Tibial nerve (tissue), 4 donors: Measurements from ENCODE around the gene ZFAND2A. TPM values are rescaled to one million over a fixed set of nuclear protein-coding genes. Genes with fewer than 3 reads are reported as not detected.
"Not testable (repeated sequence)": the region's sequence is repeated elsewhere in the genome, so short reads cannot be mapped to it uniquely, and the experiment has no call there.

Source experiments
- DNase-seq, 2 donors: peaks; one replicate each; pipeline ENCODE4 v3.0.0-alpha.2; 2019; ENCODE audit warnings: low spot score in 2 of 2
- H3K27ac ChIP-seq, 4 donors: fragments of 200-600 bp; sonication (generic) in 3 of 4; one replicate each; pipeline ENCODE4 v1.5.1; 2017 to 2019; ENCODE audit warnings: mild to moderate bottlenecking in 1 of 4
- H3K27me3 ChIP-seq, 2 donors: fragments of 200-600 bp; sonication (generic) in 1 of 2; one replicate each; pipeline versions ENCODE4 v1.5.1 to v1.6.0; 2017 to 2019
- H3K36me3 ChIP-seq, 3 donors: fragments of 200-600 bp; sonication (generic); one replicate each; pipeline ENCODE4 v1.5.1; 2018 to 2019
- H3K4me1 ChIP-seq, 4 donors: fragments of 200-600 bp; sonication (generic) in 3 of 4; one replicate each; pipeline ENCODE4 v1.5.1; 2017 to 2019
- H3K4me3 ChIP-seq, 4 donors: fragments of 200-600 bp; sonication (generic) in 3 of 4; one replicate each; pipeline ENCODE4 v1.5.1; 2017 to 2019; ENCODE audit warnings: mild to moderate bottlenecking in 1 of 4, moderate library complexity in 1 of 4
- H3K9me3 ChIP-seq, 4 donors: fragments of 200-600 bp; sonication (generic) in 3 of 4; one replicate each; pipeline ENCODE4 v1.5.1; 2017 to 2019
- EP300 ChIP-seq, 2 donors: sonication (generic); formaldehyde crosslinking; IDR thresholded peaks; one replicate each; pipeline ENCODE4 v1.6.1; 2017; ENCODE audit warnings: antibody characterized with exemption in 2 of 2, mild to moderate bottlenecking in 1 of 2
- POLR2A ChIP-seq, 2 donors: fragments of 450-650 bp; IDR thresholded peaks; one replicate each; pipeline ENCODE4 v1.6.1; 2017; ENCODE audit warnings: antibody characterized with exemption in 2 of 2, mild to moderate bottlenecking in 2 of 2, moderate library complexity in 2 of 2
- whole genome bisulfite sequencing, 2 donors: methylation state at CpG; one replicate each; pipeline ENCODE4 v1.1.5; 2018; 5-methylcytosine and 5-hydroxymethylcytosine counted together
- total RNA-seq, 4 donors: library from RNA; depleted of rRNA; stranded (reverse); fragments of >200 nt; gene quantifications; one replicate each; pipeline ENCODE4 v1.1.0, GENCODE V29; 2016
- TF ChIP-seq, protein P1 (sequence below), 5 experiments: fragments of 200-600 bp in 3 of 5; fragments of 450-650 bp in 2 of 5; sonication (generic) in 3 of 5; IDR thresholded peaks; one replicate each; pipeline ENCODE4 v1.5.1; 2016 to 2019; ENCODE audit warnings: antibody characterized with exemption in 5 of 5, mild to moderate bottlenecking in 3 of 5, moderate library complexity in 2 of 5

Gene ZFAND2A
- total RNA-seq, 4 donors from 2014 or later = 29.7 to 36.8 (median 33.7) TPM

DNA sequence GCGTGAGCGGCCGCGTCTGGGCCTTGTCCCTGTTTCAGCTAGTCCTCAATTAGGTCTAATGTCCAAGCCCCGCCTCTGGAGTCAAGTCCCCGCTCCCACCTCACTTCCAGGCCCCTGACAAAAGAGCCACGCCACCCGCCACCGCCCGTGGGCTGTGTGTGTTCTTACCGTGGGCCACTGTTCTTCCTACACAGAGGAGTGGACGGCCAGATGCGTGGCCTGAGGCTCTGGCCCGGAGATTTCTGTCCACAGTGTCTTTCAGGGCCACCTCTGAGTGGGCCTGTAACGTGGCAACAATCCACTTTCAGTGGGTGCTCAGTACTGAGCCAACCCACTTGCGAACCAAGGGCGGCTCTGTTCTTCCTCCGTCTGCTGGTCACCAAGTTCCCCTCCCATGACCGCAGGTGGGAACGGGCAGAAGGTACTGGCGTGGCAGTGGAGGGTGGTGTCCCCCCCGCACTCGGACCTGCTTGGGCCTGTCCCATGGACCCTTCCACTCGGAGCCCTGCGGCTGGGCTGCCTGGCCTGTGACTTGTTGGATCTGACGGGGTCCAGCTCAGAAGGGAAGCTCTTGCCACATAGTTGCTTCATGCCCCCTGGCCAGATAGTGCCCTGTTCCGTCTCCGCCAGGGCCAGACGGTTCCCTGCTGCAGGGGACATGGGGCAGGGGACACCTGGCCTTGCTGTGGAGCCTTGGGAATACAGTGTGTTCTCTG is 15.0 kb upstream of the ZFAND2A start:
- peaks cover 0 to 18% (median 7%) of the 10 kb centered on the region in 4 donors for H3K4me1 ChIP-seq
- TF ChIP-seq EP300 (IDR thresholded peaks at IDR 0.05) (no peak), POLR2A (IDR thresholded peaks at IDR 0.05) (no peak)
- H3K4me3 ChIP-seq = no peak overlapping the region
- DNase-seq = no peak
- no peaks in the 10 kb centered on the region for H3K36me3 ChIP-seq
- H3K27ac ChIP-seq = no peak overlapping the region
- H3K27me3 ChIP-seq = no peaks in the 10 kb centered on the region
- no peaks in the 10 kb centered on the region for H3K9me3 ChIP-seq
- 93 to 94% methylated on average over 9 to 29 of the region's 29 CpGs for WGBS, 2 donors

DNA sequence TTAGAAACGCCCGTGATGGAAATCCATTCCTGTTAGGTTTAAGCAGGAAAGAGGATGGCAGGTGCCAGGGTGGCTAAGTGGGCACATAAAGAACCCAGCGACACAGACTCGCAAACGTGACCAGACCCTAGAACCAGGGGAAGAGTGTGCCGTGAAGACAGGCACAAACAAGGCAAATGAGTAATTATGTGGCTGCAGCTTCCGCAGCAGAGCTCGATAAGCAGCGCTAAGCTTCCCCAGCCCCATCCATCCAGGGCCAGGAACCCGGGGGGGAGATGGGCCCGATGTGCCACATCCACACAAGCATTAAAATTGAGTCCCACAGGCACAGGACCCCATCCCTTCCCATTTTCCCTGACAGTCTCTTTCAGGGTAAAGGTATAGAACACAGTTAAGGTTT is 14.0 kb upstream of the ZFAND2A start:
- no peak for DNase-seq
- Histone ChIP-seq H3K36me3 (no peaks in the 10 kb centered on the region), H3K27ac (no peak overlapping the region), H3K9me3 (no peaks in the 10 kb centered on the region), H3K4me3 (no peak overlapping the region), H3K27me3 (no peaks in the 10 kb centered on the region), H3K4me1 (peaks cover 0 to 28% (median 9%) of the 10 kb centered on the region in 4 donors)
- WGBS, 2 donors = 81 to 87% methylated on average over 11 of the region's 11 CpGs
- TF ChIP-seq EP300 (IDR thresholded peaks at IDR 0.05) = no peak
- TF ChIP-seq POLR2A (IDR thresholded peaks at IDR 0.05) = no peak
- TF ChIP-seq, protein P1, sequence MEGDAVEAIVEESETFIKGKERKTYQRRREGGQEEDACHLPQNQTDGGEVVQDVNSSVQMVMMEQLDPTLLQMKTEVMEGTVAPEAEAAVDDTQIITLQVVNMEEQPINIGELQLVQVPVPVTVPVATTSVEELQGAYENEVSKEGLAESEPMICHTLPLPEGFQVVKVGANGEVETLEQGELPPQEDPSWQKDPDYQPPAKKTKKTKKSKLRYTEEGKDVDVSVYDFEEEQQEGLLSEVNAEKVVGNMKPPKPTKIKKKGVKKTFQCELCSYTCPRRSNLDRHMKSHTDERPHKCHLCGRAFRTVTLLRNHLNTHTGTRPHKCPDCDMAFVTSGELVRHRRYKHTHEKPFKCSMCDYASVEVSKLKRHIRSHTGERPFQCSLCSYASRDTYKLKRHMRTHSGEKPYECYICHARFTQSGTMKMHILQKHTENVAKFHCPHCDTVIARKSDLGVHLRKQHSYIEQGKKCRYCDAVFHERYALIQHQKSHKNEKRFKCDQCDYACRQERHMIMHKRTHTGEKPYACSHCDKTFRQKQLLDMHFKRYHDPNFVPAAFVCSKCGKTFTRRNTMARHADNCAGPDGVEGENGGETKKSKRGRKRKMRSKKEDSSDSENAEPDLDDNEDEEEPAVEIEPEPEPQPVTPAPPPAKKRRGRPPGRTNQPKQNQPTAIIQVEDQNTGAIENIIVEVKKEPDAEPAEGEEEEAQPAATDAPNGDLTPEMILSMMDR (IDR thresholded peaks at IDR 0.05) = no peak

DNA sequence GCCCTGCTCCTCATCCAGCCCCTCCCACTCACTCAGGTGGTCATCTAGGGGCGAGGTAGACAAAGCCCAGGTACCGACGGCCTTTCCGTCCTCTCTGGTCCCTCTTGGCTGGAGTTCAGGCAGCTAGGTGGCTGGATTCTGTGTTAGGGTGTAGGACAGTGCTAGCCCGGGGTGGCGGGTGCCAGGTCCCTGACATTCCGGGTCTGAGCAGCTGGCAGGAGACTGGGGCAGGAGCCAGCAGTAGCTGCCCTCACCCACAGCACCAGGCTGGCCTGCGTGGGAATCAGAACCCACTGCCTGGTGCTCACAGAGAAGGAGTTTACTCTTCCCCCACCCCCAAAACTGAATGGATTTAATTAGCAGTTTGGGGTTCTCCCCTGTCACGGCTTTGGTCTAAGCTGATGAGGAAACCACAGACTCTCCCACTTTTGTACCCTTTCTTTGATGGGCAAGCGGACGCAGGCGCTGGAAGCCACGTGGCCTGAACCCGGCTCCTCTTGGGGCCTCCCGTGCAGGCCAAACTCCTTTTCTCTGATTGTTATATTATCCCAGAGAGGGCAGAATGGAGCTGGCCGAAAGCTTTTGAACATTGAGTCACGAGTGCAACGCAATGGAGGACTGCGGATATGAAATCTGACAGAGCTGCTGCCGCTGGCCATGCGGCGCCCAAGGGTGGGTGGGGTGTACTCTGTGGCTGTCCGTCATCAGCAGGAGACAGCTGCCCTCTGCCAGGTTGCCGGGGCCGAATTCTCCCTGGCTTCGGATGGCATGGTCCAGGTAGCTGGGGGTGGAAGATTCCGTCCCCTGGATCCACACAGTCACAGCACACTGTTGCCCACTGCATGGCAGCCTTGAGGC is 12.9 kb upstream of the ZFAND2A start:
- Histone ChIP-seq H3K4me1 (peaks cover 0 to 28% (median 9%) of the 10 kb centered on the region in 4 donors), H3K9me3 (no peaks in the 10 kb centered on the region)
- WGBS, 2 donors = 86 to 87% methylated on average over 21 to 27 of the region's 27 CpGs

DNA sequence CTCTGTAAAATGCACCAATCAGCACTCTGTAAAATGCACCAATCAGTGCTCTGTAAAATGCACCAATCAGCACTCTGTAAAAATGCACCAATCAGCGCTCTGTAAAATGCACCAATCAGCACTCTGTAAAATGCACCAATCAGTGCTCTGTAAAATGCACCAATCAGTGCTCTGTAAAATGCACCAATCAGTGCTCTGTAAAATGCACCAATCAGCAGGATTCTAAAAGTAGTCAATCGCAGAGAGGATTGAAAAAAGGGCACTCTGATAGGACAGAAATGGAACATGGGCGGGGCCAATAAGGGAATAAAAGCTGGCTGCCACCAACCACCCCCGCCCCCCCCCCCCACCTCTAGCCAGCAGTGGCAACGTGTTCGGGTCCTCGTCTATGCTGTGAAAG is 11.5 kb upstream of the ZFAND2A start:
- DNase-seq, H3K27ac ChIP-seq, H3K9me3 ChIP-seq, H3K27me3 ChIP-seq, H3K4me3 ChIP-seq, H3K36me3 ChIP-seq: not testable (repeated sequence)
- H3K4me1 ChIP-seq = peaks cover 0 to 22% (median 6%) of the 10 kb centered on the region in 4 donors
- WGBS, 2 donors = 65 to 76% methylated on average over 7 of the region's 7 CpGs

More for the DNA sequence above, 12.9 kb upstream of the ZFAND2A start:
- DNase-seq = no peak
- H3K4me3 ChIP-seq = no peak overlapping the region
- TF ChIP-seq, protein P1 (IDR thresholded peaks at IDR 0.05) = no peak
- TF ChIP-seq EP300 (IDR thresholded peaks at IDR 0.05) = no peak
- no peak for TF ChIP-seq POLR2A (IDR thresholded peaks at IDR 0.05)
- no peaks in the 10 kb centered on the region for H3K36me3 ChIP-seq
- no peaks in the 10 kb centered on the region for H3K27me3 ChIP-seq
- H3K27ac ChIP-seq = no peak overlapping the region

DNA sequence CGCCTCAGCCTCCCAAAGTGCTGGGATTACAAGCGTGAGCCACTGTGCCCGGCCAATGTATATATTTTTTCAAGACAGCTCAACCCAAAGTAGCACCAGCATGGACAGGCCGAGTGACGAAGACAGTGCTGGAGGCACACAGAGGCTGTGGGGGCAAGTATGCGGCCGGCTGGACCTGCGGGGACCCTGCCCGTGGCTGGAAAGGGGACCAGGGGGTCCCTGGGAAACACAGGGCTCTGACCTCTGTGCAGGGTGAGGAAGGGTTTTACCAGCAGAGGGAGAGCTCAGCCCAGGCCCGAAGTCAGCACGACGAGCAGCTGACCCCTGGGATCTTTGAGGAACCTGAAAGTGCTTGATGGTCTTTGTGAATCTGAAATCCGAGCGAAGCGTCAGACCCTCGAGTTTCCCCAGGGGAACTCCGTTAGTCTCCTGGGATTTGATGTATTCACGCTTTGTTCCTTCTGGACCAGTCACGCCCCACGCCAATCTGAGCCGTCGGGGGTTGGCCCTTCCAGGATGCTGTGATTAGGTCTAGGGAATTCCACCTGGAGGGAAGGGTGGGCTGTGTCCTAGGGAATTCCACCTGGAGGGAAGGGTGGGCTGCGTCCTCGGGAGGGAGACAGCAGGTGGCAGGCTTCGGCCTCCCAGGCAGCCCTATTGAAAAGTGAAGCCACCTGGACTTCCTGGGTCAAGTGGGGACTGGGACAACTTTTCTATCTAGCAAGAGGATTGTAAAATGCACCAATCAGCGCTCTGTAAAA is 10.9 kb upstream of the ZFAND2A start:
- no peak for TF ChIP-seq POLR2A (IDR thresholded peaks at IDR 0.05)
- TF ChIP-seq, protein P1 (IDR thresholded peaks at IDR 0.05) = no peak
- no peak for TF ChIP-seq EP300 (IDR thresholded peaks at IDR 0.05)
- WGBS, 2 donors = 77 to 80% methylated on average over 26 of the region's 26 CpGs

More for the DNA sequence above, 10.9 kb upstream of the ZFAND2A start:
- no peak overlapping the region for H3K27ac ChIP-seq
- DNase-seq = no peak
- H3K4me3 ChIP-seq = no peak overlapping the region
- peaks cover 0 to 16% (median 1%) of the 10 kb centered on the region in 4 donors for H3K4me1 ChIP-seq
- peaks cover 0 to 6% (median 0%) of the 10 kb centered on the region in 3 donors for H3K36me3 ChIP-seq
- H3K27me3 ChIP-seq = no peaks in the 10 kb centered on the region
- no peaks in the 10 kb centered on the region for H3K9me3 ChIP-seq
